ENCODE data around the gene ADCY3. TPM values are rescaled to one million over a fixed set of nuclear protein-coding genes. Genes with fewer than 3 reads are reported as not detected.

Gene ADCY3
- polyA plus RNA-seq, 1 donor from 2014 or later: 28.8 TPM

GRCh38 chr2:24959761-24960160, 39.7 kb upstream of the ADCY3 start:
- no peak overlapping the region for H3K4me2 ChIP-seq (ENCODE audit: low read length)
- H3K4me3 ChIP-seq (ENCODE audit: low read length): no peak overlapping the region
- H3F3A ChIP-seq (ENCODE audit: insufficient read depth, low read length, poor library complexity, severe bottlenecking): no peaks in the 10 kb centered on the region
- peaks cover 29% of the 10 kb centered on the region for H3K36me3 ChIP-seq (ENCODE audit: insufficient read depth, low read length)
- no peak overlapping the region for H2AFZ ChIP-seq (ENCODE audit: low read depth, low read length)
- peaks cover 5% of the 10 kb centered on the region for H3K9me3 ChIP-seq (ENCODE audit: low read length)
- TF ChIP-seq MXI1 (conservative IDR thresholded peaks at IDR 0.05; ENCODE audit: poor library complexity, severe bottlenecking) (no peak), EP300 (conservative IDR thresholded peaks at IDR 0.05; ENCODE audit: poor library complexity, severe bottlenecking) (no peak), REST (IDR thresholded peaks at IDR 0.05; ENCODE audit: borderline replicate concordance) (no peak), EZH2 (IDR thresholded peaks at IDR 0.05; ENCODE audit: borderline replicate concordance, insufficient read depth, low read length, poor library complexity, severe bottlenecking) (no peak), TAF1 (IDR thresholded peaks at IDR 0.05; ENCODE audit: low read depth) (no peak)
- no peaks in the 10 kb centered on the region for H4K20me1 ChIP-seq (ENCODE audit: insufficient read depth)
- H3K9ac ChIP-seq (ENCODE audit: low read length): no peak overlapping the region
- H3K27me3 ChIP-seq (ENCODE audit: insufficient read depth, low read depth, low read length): no peaks in the 10 kb centered on the region
- no peaks in the 10 kb centered on the region for H3K9me2 ChIP-seq (ENCODE audit: insufficient read depth, low read length)
- no peak overlapping the region for H3K27ac ChIP-seq (ENCODE audit: low read length)
- no peaks in the 10 kb centered on the region for H3K79me2 ChIP-seq (replicated peaks; ENCODE audit: insufficient read depth, low read length)

DNA sequence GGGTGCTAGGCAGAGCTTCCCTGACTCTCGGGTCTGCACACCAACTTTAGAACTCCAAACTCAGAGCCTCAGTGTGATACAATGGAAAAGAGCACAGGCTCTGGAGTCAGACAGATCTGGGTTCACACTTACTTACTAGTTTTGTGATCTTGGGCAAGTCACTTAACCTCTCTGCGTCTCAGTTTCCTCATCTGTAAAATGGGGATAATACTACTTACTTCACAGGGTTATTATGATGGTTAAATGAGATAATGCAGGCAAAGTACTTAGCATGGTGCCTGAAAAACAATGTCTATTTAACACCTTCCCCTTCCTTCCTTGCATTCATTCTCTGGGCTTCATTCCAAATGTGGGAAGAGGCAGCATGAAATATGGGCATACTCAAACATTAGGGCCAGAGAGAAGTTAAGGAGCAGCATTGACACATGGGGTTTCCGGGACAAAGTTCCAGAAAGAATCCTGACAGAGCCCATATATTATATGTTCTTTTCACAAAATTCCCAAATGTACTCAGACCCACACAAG, 38.4 kb upstream of the ADCY3 start:
- peaks cover 29% of the 10 kb centered on the region for H3K36me3 ChIP-seq (ENCODE audit: insufficient read depth, low read length)
- no peak overlapping the region for H2AFZ ChIP-seq (ENCODE audit: low read depth, low read length)
- no peak overlapping the region for H3K4me2 ChIP-seq (ENCODE audit: low read length)
- no peaks in the 10 kb centered on the region for H3F3A ChIP-seq (ENCODE audit: insufficient read depth, low read length, poor library complexity, severe bottlenecking)
- TF ChIP-seq REST (IDR thresholded peaks at IDR 0.05; ENCODE audit: borderline replicate concordance) (no peak), RAD21 (conservative IDR thresholded peaks at IDR 0.05) (no peak), MXI1 (conservative IDR thresholded peaks at IDR 0.05; ENCODE audit: poor library complexity, severe bottlenecking) (no peak), EZH2 (IDR thresholded peaks at IDR 0.05; ENCODE audit: borderline replicate concordance, insufficient read depth, low read length, poor library complexity, severe bottlenecking) (no peak), POLR2AphosphoS5 (IDR thresholded peaks at IDR 0.05) (no peak), TAF1 (IDR thresholded peaks at IDR 0.05; ENCODE audit: low read depth) (no peak), SMC3 (conservative IDR thresholded peaks at IDR 0.05; ENCODE audit: poor library complexity) (no peak), EP300 (conservative IDR thresholded peaks at IDR 0.05; ENCODE audit: poor library complexity, severe bottlenecking) (no peak)
- TF ChIP-seq, protein P1, sequence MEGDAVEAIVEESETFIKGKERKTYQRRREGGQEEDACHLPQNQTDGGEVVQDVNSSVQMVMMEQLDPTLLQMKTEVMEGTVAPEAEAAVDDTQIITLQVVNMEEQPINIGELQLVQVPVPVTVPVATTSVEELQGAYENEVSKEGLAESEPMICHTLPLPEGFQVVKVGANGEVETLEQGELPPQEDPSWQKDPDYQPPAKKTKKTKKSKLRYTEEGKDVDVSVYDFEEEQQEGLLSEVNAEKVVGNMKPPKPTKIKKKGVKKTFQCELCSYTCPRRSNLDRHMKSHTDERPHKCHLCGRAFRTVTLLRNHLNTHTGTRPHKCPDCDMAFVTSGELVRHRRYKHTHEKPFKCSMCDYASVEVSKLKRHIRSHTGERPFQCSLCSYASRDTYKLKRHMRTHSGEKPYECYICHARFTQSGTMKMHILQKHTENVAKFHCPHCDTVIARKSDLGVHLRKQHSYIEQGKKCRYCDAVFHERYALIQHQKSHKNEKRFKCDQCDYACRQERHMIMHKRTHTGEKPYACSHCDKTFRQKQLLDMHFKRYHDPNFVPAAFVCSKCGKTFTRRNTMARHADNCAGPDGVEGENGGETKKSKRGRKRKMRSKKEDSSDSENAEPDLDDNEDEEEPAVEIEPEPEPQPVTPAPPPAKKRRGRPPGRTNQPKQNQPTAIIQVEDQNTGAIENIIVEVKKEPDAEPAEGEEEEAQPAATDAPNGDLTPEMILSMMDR (IDR thresholded peaks at IDR 0.05; ENCODE audit: poor library complexity, severe bottlenecking): no peak
- H3K9ac ChIP-seq (ENCODE audit: low read length): no peak overlapping the region
- H3K27ac ChIP-seq (ENCODE audit: low read length): no peak overlapping the region
- H3K9me3 ChIP-seq (ENCODE audit: low read length): peaks cover 5% of the 10 kb centered on the region
- no peak overlapping the region for H3K4me3 ChIP-seq (ENCODE audit: low read length)
- no peaks in the 10 kb centered on the region for H3K79me2 ChIP-seq (replicated peaks; ENCODE audit: insufficient read depth, low read length)
- no peaks in the 10 kb centered on the region for H3K27me3 ChIP-seq (ENCODE audit: insufficient read depth, low read depth, low read length)
- H3K9me2 ChIP-seq (ENCODE audit: insufficient read depth, low read length): no peaks in the 10 kb centered on the region
- H4K20me1 ChIP-seq (ENCODE audit: insufficient read depth): no peaks in the 10 kb centered on the region

Data from neural cell (in vitro differentiated cells).